ENCODE data around the gene ZNF789. TPM values are rescaled to one million over a fixed set of nuclear protein-coding genes. Genes with fewer than 3 reads are reported as not detected.

Gene ZNF789
- total and polyA plus RNA-seq, 2 of the 13 experiments (the other 11 are each of a cell fraction or from before 2014, with no cell fraction given), result 19.8 to 25.1 TPM

DNA sequence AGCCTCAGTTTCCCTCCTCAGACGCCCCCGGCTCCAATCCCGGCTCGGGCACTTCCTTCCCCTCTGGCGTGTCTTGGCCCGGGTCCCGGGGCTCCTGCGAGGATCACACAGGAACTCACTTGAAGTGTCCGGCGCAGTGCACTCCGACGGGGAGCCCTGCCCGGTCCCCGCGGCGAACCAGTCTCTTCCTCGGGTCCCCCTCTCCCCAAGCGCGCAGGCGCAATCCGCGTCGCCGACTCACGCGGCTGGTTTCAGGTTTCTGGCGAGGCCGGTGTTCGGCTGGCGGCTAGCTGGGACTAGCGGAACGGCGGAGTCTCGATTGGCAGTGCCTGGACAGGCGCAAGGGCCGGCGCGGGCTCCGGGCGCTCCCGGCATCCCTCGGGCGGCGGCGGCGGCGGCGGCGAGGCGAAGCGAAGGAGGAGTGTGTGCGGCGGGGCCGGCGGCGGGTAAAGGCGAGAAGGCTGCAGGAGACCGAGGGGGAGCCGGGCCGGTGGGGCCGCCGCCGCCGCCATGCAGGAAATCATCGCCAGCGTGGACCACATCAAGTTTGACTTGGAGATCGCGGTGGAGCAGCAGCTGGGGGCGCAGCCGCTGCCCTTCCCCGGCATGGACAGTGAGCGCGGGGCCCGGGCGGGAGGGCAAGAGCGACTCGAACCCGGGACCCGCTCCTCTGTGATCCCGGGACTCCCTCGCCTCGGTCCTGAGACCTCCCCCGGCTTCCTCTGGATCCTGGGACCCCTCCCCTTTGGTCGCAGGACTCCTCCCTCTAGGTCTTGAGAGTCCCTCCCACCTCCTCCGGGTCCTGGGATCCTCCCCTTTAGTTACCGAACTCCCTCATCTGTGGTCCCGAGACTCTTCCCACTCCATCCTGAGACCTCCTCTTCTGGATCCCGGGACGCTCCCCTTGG is 33.9 kb upstream of the ZNF789 start, which contains the start of the genes CPSF4 and PTCD1 (continued):
- TF ChIP-seq, protein P1, sequence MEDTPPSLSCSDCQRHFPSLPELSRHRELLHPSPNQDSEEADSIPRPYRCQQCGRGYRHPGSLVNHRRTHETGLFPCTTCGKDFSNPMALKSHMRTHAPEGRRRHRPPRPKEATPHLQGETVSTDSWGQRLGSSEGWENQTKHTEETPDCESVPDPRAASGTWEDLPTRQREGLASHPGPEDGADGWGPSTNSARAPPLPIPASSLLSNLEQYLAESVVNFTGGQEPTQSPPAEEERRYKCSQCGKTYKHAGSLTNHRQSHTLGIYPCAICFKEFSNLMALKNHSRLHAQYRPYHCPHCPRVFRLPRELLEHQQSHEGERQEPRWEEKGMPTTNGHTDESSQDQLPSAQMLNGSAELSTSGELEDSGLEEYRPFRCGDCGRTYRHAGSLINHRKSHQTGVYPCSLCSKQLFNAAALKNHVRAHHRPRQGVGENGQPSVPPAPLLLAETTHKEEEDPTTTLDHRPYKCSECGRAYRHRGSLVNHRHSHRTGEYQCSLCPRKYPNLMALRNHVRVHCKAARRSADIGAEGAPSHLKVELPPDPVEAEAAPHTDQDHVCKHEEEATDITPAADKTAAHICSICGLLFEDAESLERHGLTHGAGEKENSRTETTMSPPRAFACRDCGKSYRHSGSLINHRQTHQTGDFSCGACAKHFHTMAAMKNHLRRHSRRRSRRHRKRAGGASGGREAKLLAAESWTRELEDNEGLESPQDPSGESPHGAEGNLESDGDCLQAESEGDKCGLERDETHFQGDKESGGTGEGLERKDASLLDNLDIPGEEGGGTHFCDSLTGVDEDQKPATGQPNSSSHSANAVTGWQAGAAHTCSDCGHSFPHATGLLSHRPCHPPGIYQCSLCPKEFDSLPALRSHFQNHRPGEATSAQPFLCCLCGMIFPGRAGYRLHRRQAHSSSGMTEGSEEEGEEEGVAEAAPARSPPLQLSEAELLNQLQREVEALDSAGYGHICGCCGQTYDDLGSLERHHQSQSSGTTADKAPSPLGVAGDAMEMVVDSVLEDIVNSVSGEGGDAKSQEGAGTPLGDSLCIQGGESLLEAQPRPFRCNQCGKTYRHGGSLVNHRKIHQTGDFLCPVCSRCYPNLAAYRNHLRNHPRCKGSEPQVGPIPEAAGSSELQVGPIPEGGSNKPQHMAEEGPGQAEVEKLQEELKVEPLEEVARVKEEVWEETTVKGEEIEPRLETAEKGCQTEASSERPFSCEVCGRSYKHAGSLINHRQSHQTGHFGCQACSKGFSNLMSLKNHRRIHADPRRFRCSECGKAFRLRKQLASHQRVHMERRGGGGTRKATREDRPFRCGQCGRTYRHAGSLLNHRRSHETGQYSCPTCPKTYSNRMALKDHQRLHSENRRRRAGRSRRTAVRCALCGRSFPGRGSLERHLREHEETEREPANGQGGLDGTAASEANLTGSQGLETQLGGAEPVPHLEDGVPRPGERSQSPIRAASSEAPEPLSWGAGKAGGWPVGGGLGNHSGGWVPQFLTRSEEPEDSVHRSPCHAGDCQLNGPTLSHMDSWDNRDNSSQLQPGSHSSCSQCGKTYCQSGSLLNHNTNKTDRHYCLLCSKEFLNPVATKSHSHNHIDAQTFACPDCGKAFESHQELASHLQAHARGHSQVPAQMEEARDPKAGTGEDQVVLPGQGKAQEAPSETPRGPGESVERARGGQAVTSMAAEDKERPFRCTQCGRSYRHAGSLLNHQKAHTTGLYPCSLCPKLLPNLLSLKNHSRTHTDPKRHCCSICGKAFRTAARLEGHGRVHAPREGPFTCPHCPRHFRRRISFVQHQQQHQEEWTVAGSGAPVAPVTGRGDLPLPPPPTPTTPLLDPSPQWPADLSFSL (CRISPR knock-in tag; IDR thresholded peaks at IDR 0.05), result no peak
- TF ChIP-seq, protein P2, sequence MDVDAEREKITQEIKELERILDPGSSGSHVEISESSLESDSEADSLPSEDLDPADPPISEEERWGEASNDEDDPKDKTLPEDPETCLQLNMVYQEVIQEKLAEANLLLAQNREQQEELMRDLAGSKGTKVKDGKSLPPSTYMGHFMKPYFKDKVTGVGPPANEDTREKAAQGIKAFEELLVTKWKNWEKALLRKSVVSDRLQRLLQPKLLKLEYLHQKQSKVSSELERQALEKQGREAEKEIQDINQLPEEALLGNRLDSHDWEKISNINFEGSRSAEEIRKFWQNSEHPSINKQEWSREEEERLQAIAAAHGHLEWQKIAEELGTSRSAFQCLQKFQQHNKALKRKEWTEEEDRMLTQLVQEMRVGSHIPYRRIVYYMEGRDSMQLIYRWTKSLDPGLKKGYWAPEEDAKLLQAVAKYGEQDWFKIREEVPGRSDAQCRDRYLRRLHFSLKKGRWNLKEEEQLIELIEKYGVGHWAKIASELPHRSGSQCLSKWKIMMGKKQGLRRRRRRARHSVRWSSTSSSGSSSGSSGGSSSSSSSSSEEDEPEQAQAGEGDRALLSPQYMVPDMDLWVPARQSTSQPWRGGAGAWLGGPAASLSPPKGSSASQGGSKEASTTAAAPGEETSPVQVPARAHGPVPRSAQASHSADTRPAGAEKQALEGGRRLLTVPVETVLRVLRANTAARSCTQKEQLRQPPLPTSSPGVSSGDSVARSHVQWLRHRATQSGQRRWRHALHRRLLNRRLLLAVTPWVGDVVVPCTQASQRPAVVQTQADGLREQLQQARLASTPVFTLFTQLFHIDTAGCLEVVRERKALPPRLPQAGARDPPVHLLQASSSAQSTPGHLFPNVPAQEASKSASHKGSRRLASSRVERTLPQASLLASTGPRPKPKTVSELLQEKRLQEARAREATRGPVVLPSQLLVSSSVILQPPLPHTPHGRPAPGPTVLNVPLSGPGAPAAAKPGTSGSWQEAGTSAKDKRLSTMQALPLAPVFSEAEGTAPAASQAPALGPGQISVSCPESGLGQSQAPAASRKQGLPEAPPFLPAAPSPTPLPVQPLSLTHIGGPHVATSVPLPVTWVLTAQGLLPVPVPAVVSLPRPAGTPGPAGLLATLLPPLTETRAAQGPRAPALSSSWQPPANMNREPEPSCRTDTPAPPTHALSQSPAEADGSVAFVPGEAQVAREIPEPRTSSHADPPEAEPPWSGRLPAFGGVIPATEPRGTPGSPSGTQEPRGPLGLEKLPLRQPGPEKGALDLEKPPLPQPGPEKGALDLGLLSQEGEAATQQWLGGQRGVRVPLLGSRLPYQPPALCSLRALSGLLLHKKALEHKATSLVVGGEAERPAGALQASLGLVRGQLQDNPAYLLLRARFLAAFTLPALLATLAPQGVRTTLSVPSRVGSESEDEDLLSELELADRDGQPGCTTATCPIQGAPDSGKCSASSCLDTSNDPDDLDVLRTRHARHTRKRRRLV (CRISPR knock-in tag; IDR thresholded peaks at IDR 0.05), result peak; percentile 53; the same call in 1 of the 2 replicates
- TF ChIP-seq, protein P3, sequence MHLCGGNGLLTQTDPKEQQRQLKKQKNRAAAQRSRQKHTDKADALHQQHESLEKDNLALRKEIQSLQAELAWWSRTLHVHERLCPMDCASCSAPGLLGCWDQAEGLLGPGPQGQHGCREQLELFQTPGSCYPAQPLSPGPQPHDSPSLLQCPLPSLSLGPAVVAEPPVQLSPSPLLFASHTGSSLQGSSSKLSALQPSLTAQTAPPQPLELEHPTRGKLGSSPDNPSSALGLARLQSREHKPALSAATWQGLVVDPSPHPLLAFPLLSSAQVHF (CRISPR knock-in tag; IDR thresholded peaks at IDR 0.05), result 0 out of 2 replicates have a peak, but pooled peaks have one; percentile 50
- no peak for TF ChIP-seq SMYD3 (CRISPR knock-in tag; IDR thresholded peaks at IDR 0.05)
- no peak for TF ChIP-seq PAF1 (CRISPR knock-in tag; IDR thresholded peaks at IDR 0.05)
- TF ChIP-seq ZNF343 (CRISPR knock-in tag; IDR thresholded peaks at IDR 0.05), result no peak
- no peak for TF ChIP-seq TRIM24 (CRISPR knock-in tag; IDR thresholded peaks at IDR 0.05)
- TF ChIP-seq FOXA1 (IDR thresholded peaks at IDR 0.05), result no peak
- TF ChIP-seq FOXA1 (CRISPR knock-in tag; IDR thresholded peaks at IDR 0.05), result no peak
- TF ChIP-seq, protein P4, sequence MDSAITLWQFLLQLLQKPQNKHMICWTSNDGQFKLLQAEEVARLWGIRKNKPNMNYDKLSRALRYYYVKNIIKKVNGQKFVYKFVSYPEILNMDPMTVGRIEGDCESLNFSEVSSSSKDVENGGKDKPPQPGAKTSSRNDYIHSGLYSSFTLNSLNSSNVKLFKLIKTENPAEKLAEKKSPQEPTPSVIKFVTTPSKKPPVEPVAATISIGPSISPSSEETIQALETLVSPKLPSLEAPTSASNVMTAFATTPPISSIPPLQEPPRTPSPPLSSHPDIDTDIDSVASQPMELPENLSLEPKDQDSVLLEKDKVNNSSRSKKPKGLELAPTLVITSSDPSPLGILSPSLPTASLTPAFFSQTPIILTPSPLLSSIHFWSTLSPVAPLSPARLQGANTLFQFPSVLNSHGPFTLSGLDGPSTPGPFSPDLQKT (CRISPR knock-in tag; IDR thresholded peaks at IDR 0.05; ENCODE audit: borderline replicate concordance), result no peak
- TF ChIP-seq CREM (IDR thresholded peaks at IDR 0.05), result no peak
- TF ChIP-seq CREM (CRISPR knock-in tag; IDR thresholded peaks at IDR 0.05), result no peak
- no peak for TF ChIP-seq ZNF17 (CRISPR knock-in tag; IDR thresholded peaks at IDR 0.05)

Data from HepG2 (cell line).